DMS153 treated with DMSO at 0.1 percent for 48 hours (cell line): ENCODE data around the gene BBOX1.
"Not testable (repeated sequence)": the region's sequence is repeated elsewhere in the genome, so short reads cannot be mapped to it uniquely, and the experiment has no call there.

Source experiments
- DNase-seq: peaks from one replicate; lab custom pipeline; 2025; ENCODE audit not compliant: unreplicated experiment; lab: John Stamatoyannopoulos, UW

The BBOX1 gene

GRCh38 chr11:27083782-27084181, 43.2 kb downstream of the BBOX1 start:
- DNase-seq = no peak

- DNase-seq = no peak
Observed at GRCh38 chr11:27084518-27084917, 43.9 kb downstream of the BBOX1 start.

GRCh38 chr11:27085111-27085510, 44.5 kb downstream of the BBOX1 start:
- no peak for DNase-seq

GRCh38 chr11:27085605-27086004, 45.0 kb downstream of the BBOX1 start:
- DNase-seq = no peak

- DNase-seq = no peak
Observed at GRCh38 chr11:27087432-27087831, 46.8 kb downstream of the BBOX1 start.

GRCh38 chr11:27088353-27088752, 47.7 kb downstream of the BBOX1 start:
- peak; percentile 13 for DNase-seq

GRCh38 chr11:27089746-27090145, 49.1 kb downstream of the BBOX1 start:
- DNase-seq = no peak

- not testable (repeated sequence) for DNase-seq
Observed at GRCh38 chr11:27090357-27090948, 49.8 kb downstream of the BBOX1 start.

- DNase-seq = no peak
Observed at GRCh38 chr11:27094120-27094519, 53.5 kb downstream of the BBOX1 start.

GRCh38 chr11:27095059-27095458, 54.4 kb downstream of the BBOX1 start:
- no peak for DNase-seq

GRCh38 chr11:27095887-27096286, 55.3 kb downstream of the BBOX1 start:
- DNase-seq = no peak

GRCh38 chr11:27097551-27097950, 56.9 kb downstream of the BBOX1 start:
- no peak for DNase-seq

GRCh38 chr11:27100534-27100933, 59.9 kb downstream of the BBOX1 start:
- DNase-seq = no peak

GRCh38 chr11:27107548-27107947, 66.9 kb downstream of the BBOX1 start:
- no peak for DNase-seq

GRCh38 chr11:27108809-27109208, 68.2 kb downstream of the BBOX1 start:
- no peak for DNase-seq

- DNase-seq = no peak
Observed at GRCh38 chr11:27111896-27112295, 71.3 kb downstream of the BBOX1 start.

- no peak for DNase-seq
Observed at GRCh38 chr11:27112946-27113345, 72.3 kb downstream of the BBOX1 start.

- DNase-seq = no peak
Observed at GRCh38 chr11:27115051-27115650, 74.5 kb downstream of the BBOX1 start.

- no peak for DNase-seq
Observed at GRCh38 chr11:27116684-27117083, 76.1 kb downstream of the BBOX1 start.

GRCh38 chr11:27118371-27118770, 77.8 kb downstream of the BBOX1 start:
- DNase-seq = no peak

- DNase-seq = no peak
Observed at GRCh38 chr11:27118949-27119348, 78.3 kb downstream of the BBOX1 start.

- no peak for DNase-seq
Observed at GRCh38 chr11:27119396-27119795, 78.8 kb downstream of the BBOX1 start.

- no peak for DNase-seq
Observed at GRCh38 chr11:27120211-27120610, 79.6 kb downstream of the BBOX1 start.
